GM19467 (cell line): Measurements from ENCODE around the gene FBXL20.

ENCODE experiments used
- ATAC-seq: cut with Tn5 transposase; IDR thresholded peaks from one replicate; pipeline ENCODE4 v1.9.1; 2021; ENCODE audit warnings: mild to moderate bottlenecking, moderate library complexity; ENCODE audit not compliant: unreplicated experiment

Gene FBXL20

GRCh38 chr17:39208893-39209292 lies 192.5 kb downstream of the FBXL20 start:
- no peak for ATAC-seq

GRCh38 chr17:39208136-39208535 lies 193.3 kb downstream of the FBXL20 start:
- ATAC-seq: no peak

GRCh38 chr17:39205112-39205526 lies 196.3 kb downstream of the FBXL20 start:
- ATAC-seq: no peak

- no peak for ATAC-seq
Measured at GRCh38 chr17:39204245-39204644, 197.2 kb downstream of the FBXL20 start.
